ENCODE measurements around the gene ZNF555. TPM values are rescaled to one million over a fixed set of nuclear protein-coding genes. Genes with fewer than 3 reads are reported as not detected.

Gene ZNF555
- total and polyA plus RNA-seq, 2 of the 13 experiments (the other 11 are each of a cell fraction or from before 2014, with no cell fraction given): 5.0 to 8.0 TPM

DNA sequence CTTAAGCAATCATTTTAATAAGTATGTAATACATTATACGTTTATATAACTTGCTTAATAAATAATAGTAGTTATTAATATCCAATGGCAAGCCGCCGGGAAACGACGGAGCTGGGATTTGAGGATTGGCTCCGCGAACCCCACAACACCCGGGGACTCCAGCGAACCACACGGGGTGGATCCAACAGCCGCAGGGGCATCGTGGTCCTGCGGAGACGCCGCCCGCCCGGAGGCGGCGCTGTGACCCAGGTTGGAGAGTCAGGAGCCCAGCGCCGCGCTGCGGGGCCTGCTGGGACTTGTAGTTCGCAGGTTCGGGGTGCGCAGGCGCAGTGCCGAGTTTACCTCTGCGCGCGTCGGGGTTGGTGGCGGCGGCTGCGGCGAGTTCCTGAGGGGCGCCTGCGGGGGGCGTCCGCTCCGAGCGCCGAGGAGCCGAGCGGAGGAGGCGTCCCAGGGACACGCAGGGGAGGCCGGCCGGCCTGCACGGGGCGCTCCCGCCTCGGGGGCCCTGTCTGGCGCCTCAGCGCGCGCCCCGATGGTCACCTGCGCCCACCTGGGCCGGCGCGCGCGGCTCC, 21.6 kb upstream of the ZNF555 start, which contains the start of gene ZNF554 (continued):
- TF ChIP-seq ZNF609 (CRISPR knock-in tag; IDR thresholded peaks at IDR 0.05; ENCODE audit: borderline replicate concordance) (no peak), RELA (CRISPR knock-in tag; IDR thresholded peaks at IDR 0.05) (peak; percentile 95; the same call in 1 of the 2 replicates), ZBTB21 (CRISPR knock-in tag; IDR thresholded peaks at IDR 0.05) (no peak), ZNF383 (CRISPR knock-in tag; IDR thresholded peaks at IDR 0.05; ENCODE audit: borderline replicate concordance) (no peak), NCOA1 (CRISPR knock-in tag; IDR thresholded peaks at IDR 0.05) (no peak; the same call in 1 of the 2 replicates), ZNF614 (CRISPR knock-in tag; IDR thresholded peaks at IDR 0.05; ENCODE audit: borderline replicate concordance) (peak; percentile 93), TMF1 (CRISPR knock-in tag; IDR thresholded peaks at IDR 0.05; ENCODE audit: low read depth) (no peak), HOXA7 (CRISPR knock-in tag; IDR thresholded peaks at IDR 0.05) (no peak), IKZF4 (CRISPR knock-in tag; IDR thresholded peaks at IDR 0.05; ENCODE audit: borderline replicate concordance, low read depth, not compliant biosample characterization) (no peak), ZNF331 (CRISPR knock-in tag; IDR thresholded peaks at IDR 0.05) (peak; percentile 70), POLR2G (IDR thresholded peaks at IDR 0.05; ENCODE audit: low read depth, low read length) (peak; percentile 62), MBD4 (IDR thresholded peaks at IDR 0.05; ENCODE audit: borderline replicate concordance, low read length) (no peak), ZNF512 (CRISPR knock-in tag; IDR thresholded peaks at IDR 0.05) (no peak), MAF1 (CRISPR knock-in tag; IDR thresholded peaks at IDR 0.05; ENCODE audit: borderline replicate concordance) (peak; percentile 93; the same call in 1 of the 2 replicates), ZNF605 (CRISPR knock-in tag; IDR thresholded peaks at IDR 0.05) (peak; percentile 74), MZF1 (CRISPR knock-in tag; IDR thresholded peaks at IDR 0.05; ENCODE audit: borderline replicate concordance) (no peak), MTF2 (CRISPR knock-in tag; IDR thresholded peaks at IDR 0.05; ENCODE audit: borderline replicate concordance) (no peak), RAD51 (IDR thresholded peaks at IDR 0.05; ENCODE audit: borderline replicate concordance) (no peak)
